Nephron progenitor cell (in vitro differentiated cells): ENCODE results near the gene TRIM62.
A peak's percentile ranks its signal among the peaks of the same experiment; 100 is the strongest.

Source experiments
- DNase-seq: peaks from one replicate; pipeline ENCODE4 v3.0.0; 2021
- H3K27ac Mint-ChIP-seq: 2 replicates; pipeline ENCODE4 v1.8.0; 2021; ENCODE audit warnings: mild to moderate bottlenecking, moderate library complexity, mixed read lengths
- H3K27me3 Mint-ChIP-seq: 2 replicates; pipeline ENCODE4 v1.8.0; 2021; ENCODE audit warnings: mild to moderate bottlenecking, low read depth, mixed read lengths; ENCODE audit not compliant: poor library complexity
- H3K36me3 Mint-ChIP-seq: 2 replicates; pipeline ENCODE4 v1.8.0; 2021; ENCODE audit warnings: low read depth, mixed read lengths
- H3K4me1 Mint-ChIP-seq: 2 replicates; pipeline ENCODE4 v1.8.0; 2021; ENCODE audit warnings: mixed read lengths
- H3K4me3 Mint-ChIP-seq: 2 replicates; pipeline ENCODE4 v1.8.0; 2021; ENCODE audit warnings: mild to moderate bottlenecking, moderate library complexity, mixed read lengths
- H3K9me3 Mint-ChIP-seq: 2 replicates; pipeline ENCODE4 v1.8.0; 2021; ENCODE audit warnings: mild to moderate bottlenecking, moderate library complexity, mixed read lengths
- CTCF ChIP-seq: fragments of 200-600 bp; sonication (generic); IDR thresholded peaks from 2 replicates; pipeline ENCODE4 v1.5.0; 2021; ENCODE audit warnings: antibody characterized with exemption

Gene TRIM62

GRCh38 chr1:33147997-33148314 is 33.9 kb downstream of the TRIM62 start:
- Mint-ChIP-seq H3K36me3 (peaks cover 15% of the 10 kb centered on the region), H3K4me1 (peaks cover 51% of the 10 kb centered on the region), H3K27ac (no peak overlapping the region), H3K4me3 (no peak overlapping the region), H3K9me3 (no peaks in the 10 kb centered on the region), H3K27me3 (peaks cover 4% of the 10 kb centered on the region)
- no peak for DNase-seq
- TF ChIP-seq CTCF, result peak; percentile 17

- Mint-ChIP-seq H3K27me3 (peaks cover 4% of the 10 kb centered on the region), H3K36me3 (peaks cover 15% of the 10 kb centered on the region), H3K27ac (no peak overlapping the region), H3K4me3 (no peak overlapping the region), H3K9me3 (no peaks in the 10 kb centered on the region), H3K4me1 (peaks cover 51% of the 10 kb centered on the region)
- no peak for TF ChIP-seq CTCF
- no peak for DNase-seq
Measured at GRCh38 chr1:33147275-33147996, 34.4 kb downstream of the TRIM62 start.

- no peak for DNase-seq
- H3K36me3 Mint-ChIP-seq, result peaks cover 15% of the 10 kb centered on the region
- H3K9me3 Mint-ChIP-seq, result no peaks in the 10 kb centered on the region
- peak overlapping the region; percentile 61 for H3K27ac Mint-ChIP-seq
- no peak for TF ChIP-seq CTCF
- H3K4me3 Mint-ChIP-seq, result no peak overlapping the region
- peaks cover 47% of the 10 kb centered on the region for H3K4me1 Mint-ChIP-seq
- H3K27me3 Mint-ChIP-seq, result peaks cover 4% of the 10 kb centered on the region
Measured at GRCh38 chr1:33146003-33146402, 35.8 kb downstream of the TRIM62 start.

GRCh38 chr1:33143698-33144097 is 38.1 kb downstream of the TRIM62 start:
- Mint-ChIP-seq H3K27ac (no peak overlapping the region), H3K4me3 (no peak overlapping the region), H3K4me1 (peaks cover 55% of the 10 kb centered on the region), H3K27me3 (peaks cover 4% of the 10 kb centered on the region), H3K9me3 (no peaks in the 10 kb centered on the region), H3K36me3 (peaks cover 15% of the 10 kb centered on the region)
- no peak for TF ChIP-seq CTCF
- DNase-seq, result no peak

- Mint-ChIP-seq H3K4me1 (peaks cover 60% of the 10 kb centered on the region), H3K27ac (no peak overlapping the region), H3K36me3 (peaks cover 15% of the 10 kb centered on the region), H3K4me3 (no peak overlapping the region), H3K27me3 (peaks cover 4% of the 10 kb centered on the region), H3K9me3 (no peaks in the 10 kb centered on the region)
- DNase-seq, result no peak
- TF ChIP-seq CTCF, result no peak
Measured at GRCh38 chr1:33143176-33143575, 38.7 kb downstream of the TRIM62 start.

- Mint-ChIP-seq H3K9me3 (no peaks in the 10 kb centered on the region), H3K27me3 (peaks cover 4% of the 10 kb centered on the region), H3K36me3 (peaks cover 15% of the 10 kb centered on the region), H3K4me1 (peaks cover 66% of the 10 kb centered on the region), H3K4me3 (no peak overlapping the region), H3K27ac (no peak overlapping the region)
- TF ChIP-seq CTCF, result no peak
- no peak for DNase-seq
Measured at GRCh38 chr1:33142483-33143064, 39.3 kb downstream of the TRIM62 start.
